H1 (cell line): ENCODE data around the gene SV2B. TPM values are rescaled to one million over a fixed set of nuclear protein-coding genes. Genes with fewer than 3 reads are reported as not detected.

Experiments used
- CTBP2 ChIP-seq: IDR thresholded peaks from 2 replicates; pipeline ENCODE4 v1.7.0; 2011; ENCODE audit warnings: borderline replicate concordance, mild to moderate bottlenecking, moderate library complexity, mixed read lengths, low read length; ENCODE audit not compliant: insufficient read depth, insufficient read length
- SAP30 ChIP-seq: fragments of 300-600 bp; sonication (generic); IDR thresholded peaks from 2 replicates; pipeline ENCODE4 v1.7.1; 2012; ENCODE audit warnings: low read length, moderate library complexity, mild to moderate bottlenecking, inconsistent platforms; ENCODE audit not compliant: insufficient read depth, insufficient replicate concordance
- YY1 ChIP-seq: IDR thresholded peaks from 2 replicates; pipeline ENCODE4 v1.6.1; 2011; ENCODE audit warnings: low read depth, mild to moderate bottlenecking, low read length
- polyA plus RNA-seq, 7 experiments: library from polyadenylated mRNA; depleted of rRNA in 3 of 7; stranded (reverse) in 5 of 7; unstranded in 2 of 7; fragments of >200 nt in 5 of 7; fragments of 200-250 nt in 2 of 7; gene quantifications; 1 replicate in 5 of 7; 2 replicates in 1 of 7; 4 replicates in 1 of 7; pipeline versions ENCODE4 v1.2.1 to v1.2.3, GENCODE V29; 2011 to 2013; ENCODE audit warnings: missing spikeins in 2 of 7, mixed read lengths in 2 of 7
- total RNA-seq: library from RNA; stranded (reverse); fragmentation: NEBNext Ultra II Directional; extraction: Animal tissue kit (Norgen Biotek cat#: 25700); gene quantifications from 2 replicates; pipeline ENCODE4 v1.2.1, GENCODE V29; 2021

Gene SV2B
- total and polyA plus RNA-seq, 2 of the 8 experiments (the other 6 are each of a cell fraction or from before 2014, with no cell fraction given): 0.09 to 0.20 TPM

DNA sequence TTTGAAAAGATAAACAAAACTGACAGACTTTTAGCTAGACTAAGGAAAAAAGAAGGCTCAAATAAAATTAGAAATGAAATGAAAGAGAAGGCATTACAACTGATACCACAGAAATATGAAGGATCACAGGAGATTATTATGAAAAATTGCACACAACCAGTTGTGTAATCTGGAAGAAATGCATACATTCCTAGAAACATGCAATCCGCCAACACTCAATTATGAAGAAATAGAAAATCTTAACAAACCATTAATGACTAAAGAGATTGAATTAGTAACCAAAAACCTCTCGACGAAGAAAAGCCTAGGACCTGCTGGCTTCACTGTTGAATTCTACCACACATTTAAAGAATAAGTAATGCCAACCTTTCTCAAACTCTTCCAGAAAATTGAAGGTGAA is 149.5 kb downstream of the SV2B start (continued):
- TF ChIP-seq CTBP2 (no peak), YY1 (no peak), SAP30 (no peak)
